Measurements from ENCODE around the gene KCNQ2. TPM values are rescaled to one million over a fixed set of nuclear protein-coding genes. Genes with fewer than 3 reads are reported as not detected.
"Not testable (repeated sequence)": the region's sequence is repeated elsewhere in the genome, so short reads cannot be mapped to it uniquely, and the experiment has no call there.

Gene KCNQ2
- total RNA-seq = not detected

DNA sequence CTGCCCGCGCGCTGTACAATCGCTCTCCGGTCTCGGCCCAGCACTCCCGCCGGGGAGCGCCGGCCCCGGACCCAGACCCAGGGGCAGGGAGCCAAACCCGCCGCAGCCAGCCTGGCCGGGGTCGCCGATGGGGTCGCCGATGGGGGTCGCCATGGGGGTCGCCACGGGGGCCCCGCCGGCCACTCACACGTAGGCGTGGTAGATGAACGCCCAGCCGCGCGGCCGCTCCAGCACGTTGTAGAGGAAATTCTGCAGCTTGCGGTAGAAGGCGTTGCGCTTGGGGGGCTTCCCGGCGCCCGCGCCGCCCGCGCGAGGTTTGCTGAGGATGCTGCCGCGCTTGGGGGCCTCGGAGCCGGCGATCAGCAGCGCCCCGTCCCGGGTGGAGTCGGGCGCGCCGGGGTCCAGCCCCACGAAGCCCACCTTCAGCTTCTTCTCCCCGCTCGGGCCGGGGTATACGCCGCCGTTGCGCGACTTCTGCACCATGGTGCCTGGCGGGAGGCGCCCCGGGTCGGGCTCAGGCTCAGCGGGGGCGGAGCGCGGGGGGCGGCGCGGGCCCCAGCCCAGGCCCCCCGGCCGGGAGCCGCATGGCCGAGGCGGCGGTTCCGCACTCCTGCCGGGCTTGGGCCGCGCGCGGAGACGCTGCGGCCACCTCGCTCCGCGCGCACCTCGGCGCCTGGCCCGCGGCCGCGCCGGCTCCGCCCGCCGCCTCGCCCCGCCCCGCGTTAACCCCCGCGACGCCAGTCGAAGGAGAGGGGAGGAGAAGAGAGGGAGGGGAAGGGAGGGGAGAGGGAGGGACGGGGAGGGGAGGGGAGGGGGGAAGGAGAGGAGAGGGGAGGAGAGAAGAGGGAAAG, at the start of gene KCNQ2:
KCNQ2 (minus strand) TSS at position 675 of the 851 bp plus-strand sequence; CDS start at position 483, 192 bp downstream.
- POLR2A ChIA-PET = no interaction called here
- no peak for DNase-seq
- Mint-ChIP-seq H3K9me3 (no peaks in the 10 kb centered on the region), H3K36me3 (ENCODE audit: low read depth) (no peaks in the 10 kb centered on the region), H3K4me3 (no peak within 1 kb of the TSS), H3K27ac (no peak within 1 kb of the TSS), H3K27me3 (peaks cover 38% of the 10 kb centered on the region), H3K4me1 (no peaks in the 10 kb centered on the region)
- CTCF ChIA-PET = no interaction called here

DNA sequence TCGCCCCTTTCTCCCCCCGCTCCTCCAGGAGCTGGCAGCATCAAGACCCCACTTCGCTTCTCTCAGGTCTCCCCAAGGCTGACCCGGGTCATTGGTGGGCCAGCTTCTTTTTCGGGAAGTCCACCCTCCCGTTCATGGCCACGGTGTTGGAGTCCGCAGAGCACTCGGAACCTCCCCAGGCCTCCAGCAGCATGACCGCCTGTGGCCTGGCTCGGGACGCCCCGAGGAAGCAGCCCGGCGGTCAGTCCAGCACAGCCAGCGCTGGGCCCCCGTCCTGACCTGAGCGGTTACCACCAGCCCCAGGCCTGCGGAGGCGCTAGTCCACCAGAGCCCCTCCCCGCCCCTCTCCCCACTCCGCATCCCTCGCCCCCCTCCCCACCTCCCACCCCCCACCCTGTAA, 49.1 kb upstream of the KCNQ2 start:
- POLR2A ChIA-PET = interaction anchor here (0.6 to 5.1 kb wide), 44 partner anchors 8 to 560 kb away, joined by 3 to 136 read pairs (median 4); partner anchors contain the start of genes ARFGAP1, ARFRP1, DNAJC5 and GMEB2
- Mint-ChIP-seq H3K9me3 (peaks cover 2% of the 10 kb centered on the region), H3K4me1 (peaks cover 10% of the 10 kb centered on the region), H3K36me3 (ENCODE audit: low read depth) (peaks cover 27% of the 10 kb centered on the region), H3K27ac (no peak overlapping the region), H3K4me3 (peak overlapping the region; percentile 79), H3K27me3 (peaks cover 5% of the 10 kb centered on the region)
- DNase-seq = no peak
- CTCF ChIA-PET = interaction anchor here (1.1 to 2.8 kb wide), 5 partner anchors 16 to 459 kb away, joined by 4 to 14 read pairs (median 7); partner anchors contain the start of genes PRPF6 and PTK6

DNA sequence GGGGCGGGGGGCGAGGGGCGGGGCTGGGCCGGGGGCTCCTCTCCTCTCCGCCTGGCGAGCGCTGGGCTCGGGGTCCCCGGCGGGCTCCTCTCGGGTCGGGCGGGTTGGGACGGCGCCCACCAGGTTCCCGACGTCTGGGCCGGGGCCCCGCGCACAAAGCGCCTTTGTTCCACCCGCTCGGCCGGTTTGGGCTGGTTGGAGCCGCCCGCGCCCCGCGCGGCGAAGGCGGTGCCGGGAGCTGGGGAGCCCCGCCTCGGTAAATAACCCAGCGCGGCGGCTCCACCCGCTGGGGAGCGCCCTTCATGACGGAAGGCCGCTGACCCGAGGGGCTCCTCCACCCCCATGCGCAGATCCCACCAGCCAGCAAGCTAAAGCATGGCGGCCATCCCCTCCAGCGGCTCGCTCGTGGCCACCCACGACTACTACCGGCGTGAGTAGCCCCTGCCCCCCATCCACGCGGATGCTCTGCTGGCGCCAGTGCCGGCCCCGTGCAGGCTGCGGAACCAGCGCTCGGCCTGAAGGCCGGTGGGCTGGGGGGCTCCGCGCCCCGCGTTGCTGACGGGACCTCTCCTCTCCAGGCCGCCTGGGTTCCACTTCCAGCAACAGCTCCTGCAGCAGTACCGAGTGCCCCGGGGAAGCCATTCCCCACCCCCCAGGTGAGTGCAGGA, 48.6 kb upstream of the KCNQ2 start:
- ChIA-PET CTCF (interaction anchor here (0.7 to 2.8 kb wide), 7 partner anchors 17 to 518 kb away, joined by 3 to 14 read pairs (median 5); partner anchors contain the start of genes PRPF6 and PTK6), POLR2A (interaction anchor here (0.6 to 5.1 kb wide), 45 partner anchors 9 to 560 kb away, joined by 3 to 136 read pairs (median 4); partner anchors contain the start of genes ARFGAP1, ARFRP1, DNAJC5 and GMEB2)
- DNase-seq = peak; percentile 82
- Mint-ChIP-seq H3K9me3 (peaks cover 2% of the 10 kb centered on the region), H3K36me3 (ENCODE audit: low read depth) (peaks cover 27% of the 10 kb centered on the region), H3K27ac (peak overlapping the region; percentile 25), H3K4me1 (peaks cover 10% of the 10 kb centered on the region), H3K27me3 (peaks cover 5% of the 10 kb centered on the region), H3K4me3 (peak overlapping the region; percentile 79)

DNA sequence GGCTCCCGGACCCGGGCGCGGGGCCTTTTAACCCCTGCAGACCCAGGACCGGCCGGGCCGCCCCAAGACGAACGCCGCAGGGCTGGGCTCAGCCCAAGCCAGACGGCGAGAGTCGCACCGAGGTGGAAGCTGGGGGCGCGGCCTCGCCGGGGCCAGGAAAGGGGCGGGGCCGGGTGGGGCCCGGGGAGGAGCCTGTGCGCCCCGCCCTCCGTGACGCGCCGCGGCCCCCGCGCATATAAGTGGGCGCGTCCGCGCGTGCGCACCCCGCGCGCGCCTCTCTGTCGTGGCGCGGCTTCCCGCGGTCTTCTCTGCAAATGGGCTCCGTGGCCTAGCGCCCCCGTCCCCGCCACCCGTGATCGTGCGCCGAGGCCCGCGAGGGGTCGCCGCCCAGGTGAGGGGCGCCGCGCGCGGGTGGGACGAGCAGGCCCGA, 48.1 kb upstream of the KCNQ2 start, which contains the start of gene PPDPF:
PPDPF (plus strand) TSS at position 262 of the 430 bp plus-strand sequence. CDS start 544 bp downstream, outside the sequence.
- Mint-ChIP-seq H3K4me3 (peak within 1 kb of the TSS; percentile 79), H3K27ac (peak within 1 kb of the TSS; percentile 81), H3K27me3 (peaks cover 9% of the 10 kb centered on the region), H3K9me3 (peaks cover 2% of the 10 kb centered on the region), H3K36me3 (ENCODE audit: low read depth) (peaks cover 27% of the 10 kb centered on the region), H3K4me1 (peaks cover 10% of the 10 kb centered on the region)
- DNase-seq = peak; percentile 89
- ChIA-PET CTCF (interaction anchor here (0.7 to 2.8 kb wide), 7 partner anchors 17 to 518 kb away, joined by 3 to 14 read pairs (median 5); partner anchors contain the start of genes PRPF6 and PTK6), POLR2A (interaction anchor here (0.6 to 5.1 kb wide), 35 partner anchors 9 to 545 kb away, joined by 3 to 136 read pairs (median 5); partner anchors contain the start of genes ARFGAP1, DNAJC5, GMEB2 and HELZ2)

DNA sequence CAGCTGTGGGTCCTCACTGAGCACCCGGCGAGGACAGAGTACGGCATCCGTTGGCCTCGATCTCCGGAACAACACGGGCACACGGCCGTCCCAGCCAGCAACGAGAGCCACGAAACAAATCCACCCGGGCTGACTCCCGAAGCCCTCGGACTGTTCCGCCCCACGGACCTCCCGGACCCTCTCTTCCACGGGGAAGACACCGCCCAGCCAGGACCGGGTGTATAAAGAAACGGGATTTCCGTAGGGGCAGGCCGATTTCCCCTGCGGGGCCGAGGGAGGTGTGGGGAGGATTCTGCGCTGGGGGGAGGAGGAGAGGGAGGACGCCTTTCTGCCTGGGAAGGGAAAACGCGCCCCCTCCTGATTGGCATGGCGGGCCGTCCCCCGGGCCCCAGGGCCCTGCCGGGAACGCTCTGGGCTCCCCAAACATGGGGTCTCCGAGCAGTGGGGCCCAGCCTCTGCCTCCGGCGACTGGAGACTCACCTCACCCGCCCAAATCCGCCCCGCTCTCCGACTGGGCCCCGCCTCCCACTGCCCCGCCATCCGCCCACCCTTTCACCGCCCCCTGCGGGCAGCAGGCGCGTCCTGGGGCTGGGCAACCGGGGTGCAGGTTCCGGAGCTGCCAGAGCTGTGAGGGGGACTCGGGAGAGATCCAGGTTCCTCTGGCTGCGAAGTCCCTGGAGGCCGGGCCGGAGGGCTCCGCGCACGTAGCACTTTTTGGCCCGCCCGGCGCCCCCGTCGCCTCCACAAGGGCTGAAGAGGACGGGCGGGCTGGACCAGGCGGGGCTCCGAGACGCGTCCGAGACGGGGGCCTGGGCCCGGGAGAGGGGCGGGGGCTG, 47.4 kb upstream of the KCNQ2 start:
- peaks cover 15% of the 10 kb centered on the region for H3K27me3 Mint-ChIP-seq
- peak overlapping the region; percentile 58 for H3K27ac Mint-ChIP-seq
- peak overlapping the region; percentile 73 for H3K4me3 Mint-ChIP-seq
- peaks cover 4% of the 10 kb centered on the region for H3K9me3 Mint-ChIP-seq
- H3K4me1 Mint-ChIP-seq = peaks cover 10% of the 10 kb centered on the region
- peaks cover 27% of the 10 kb centered on the region for H3K36me3 Mint-ChIP-seq (ENCODE audit: low read depth)
- CTCF ChIA-PET = interaction anchor here (0.7 to 2.8 kb wide), 5 partner anchors 23 to 519 kb away, joined by 3 to 13 read pairs (median 4); partner anchors contain the start of gene PRPF6
- POLR2A ChIA-PET = interaction anchor here (0.6 to 5.1 kb wide), 27 partner anchors 10 to 546 kb away, joined by 3 to 136 read pairs (median 7); partner anchors contain the start of genes GMEB2, HELZ2, LIME1 and PRPF6
- DNase-seq = peak; percentile 76

DNA sequence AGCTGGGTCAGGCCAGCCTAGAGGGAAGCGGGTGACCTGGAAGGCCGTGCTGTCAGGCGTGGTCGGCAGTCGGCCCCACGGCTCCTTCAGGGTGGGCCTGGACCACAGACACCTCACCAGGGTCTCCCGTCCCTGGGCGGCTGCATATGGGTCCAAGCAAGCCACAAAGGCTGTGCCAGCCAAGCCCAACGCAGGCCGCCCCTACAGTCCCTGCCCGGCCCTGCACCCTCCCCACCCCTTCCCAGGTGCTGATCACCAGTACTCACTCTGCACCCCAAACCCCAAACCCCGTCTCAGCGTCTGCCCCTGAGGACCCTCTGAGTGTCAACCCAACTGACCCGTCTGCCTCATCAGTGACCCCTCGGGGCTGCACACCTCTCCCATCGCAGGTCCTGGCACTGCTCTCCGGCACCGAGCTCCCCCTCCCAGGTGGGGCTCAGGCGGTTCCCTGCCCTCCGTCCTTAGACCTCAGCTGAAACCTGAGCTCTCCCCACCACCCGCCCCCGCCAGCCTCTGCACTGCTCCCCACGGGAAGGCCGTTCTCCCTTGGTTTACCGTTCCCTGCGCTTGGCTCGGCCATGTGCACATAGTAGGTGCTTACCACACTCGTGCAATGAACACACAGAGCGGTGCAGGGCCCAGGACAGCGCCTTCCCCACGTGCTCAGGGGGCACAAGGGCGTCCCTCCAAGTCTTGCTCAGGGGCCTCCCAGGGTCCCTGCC, 46.7 kb upstream of the KCNQ2 start:
- Mint-ChIP-seq H3K36me3 (ENCODE audit: low read depth) (peaks cover 25% of the 10 kb centered on the region), H3K4me1 (peaks cover 7% of the 10 kb centered on the region), H3K4me3 (peak overlapping the region; percentile 73), H3K9me3 (peaks cover 6% of the 10 kb centered on the region), H3K27me3 (peaks cover 19% of the 10 kb centered on the region), H3K27ac (peak overlapping the region; percentile 58)
- ChIA-PET CTCF (interaction anchor here (1.2 to 2.8 kb wide), 2 partner anchors 19 to 22 kb away, joined by 4 to 13 read pairs; partner anchors contain the start of gene PTK6), POLR2A (interaction anchor here (2.7 kb wide), 1 partner anchor 11 kb away, joined by 8 read pairs; no protein-coding TSS in a partner anchor)
- no peak for DNase-seq

DNA sequence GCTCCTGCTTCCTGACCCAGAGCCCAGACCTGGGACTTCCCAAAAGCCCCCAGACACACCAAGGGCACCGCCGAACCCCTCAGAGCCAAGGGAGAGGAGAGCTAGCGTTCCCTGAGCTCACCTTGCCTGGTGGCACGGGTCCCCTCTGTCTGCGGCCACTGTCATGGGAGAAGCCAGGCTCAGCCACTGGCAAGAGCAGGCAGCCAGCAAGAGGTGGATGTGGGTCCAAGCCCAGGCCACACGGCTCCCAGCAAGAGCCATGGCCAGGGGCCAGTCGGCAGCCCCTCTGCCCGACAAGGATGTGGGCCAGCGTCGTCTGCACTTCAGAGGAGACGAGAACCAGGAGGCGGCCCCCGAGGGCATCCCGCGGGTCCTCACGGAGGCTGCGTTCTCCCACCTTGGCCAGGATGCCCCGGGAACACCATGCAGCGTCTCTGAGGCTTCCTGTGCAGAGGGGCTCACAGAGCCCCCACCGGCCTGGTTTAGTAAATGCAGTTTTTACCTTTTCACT, 46.0 kb upstream of the KCNQ2 start:
- CTCF ChIA-PET = interaction anchor here (1.2 kb wide), 1 partner anchor 19 kb away, joined by 4 read pairs; the partner anchor contains the start of gene PTK6
- Mint-ChIP-seq H3K9me3 (peaks cover 6% of the 10 kb centered on the region), H3K4me3 (no peak overlapping the region), H3K4me1 (peaks cover 7% of the 10 kb centered on the region), H3K36me3 (ENCODE audit: low read depth) (peaks cover 19% of the 10 kb centered on the region), H3K27me3 (peaks cover 23% of the 10 kb centered on the region), H3K27ac (no peak overlapping the region)
- no peak for DNase-seq
- POLR2A ChIA-PET = no interaction called here

DNA sequence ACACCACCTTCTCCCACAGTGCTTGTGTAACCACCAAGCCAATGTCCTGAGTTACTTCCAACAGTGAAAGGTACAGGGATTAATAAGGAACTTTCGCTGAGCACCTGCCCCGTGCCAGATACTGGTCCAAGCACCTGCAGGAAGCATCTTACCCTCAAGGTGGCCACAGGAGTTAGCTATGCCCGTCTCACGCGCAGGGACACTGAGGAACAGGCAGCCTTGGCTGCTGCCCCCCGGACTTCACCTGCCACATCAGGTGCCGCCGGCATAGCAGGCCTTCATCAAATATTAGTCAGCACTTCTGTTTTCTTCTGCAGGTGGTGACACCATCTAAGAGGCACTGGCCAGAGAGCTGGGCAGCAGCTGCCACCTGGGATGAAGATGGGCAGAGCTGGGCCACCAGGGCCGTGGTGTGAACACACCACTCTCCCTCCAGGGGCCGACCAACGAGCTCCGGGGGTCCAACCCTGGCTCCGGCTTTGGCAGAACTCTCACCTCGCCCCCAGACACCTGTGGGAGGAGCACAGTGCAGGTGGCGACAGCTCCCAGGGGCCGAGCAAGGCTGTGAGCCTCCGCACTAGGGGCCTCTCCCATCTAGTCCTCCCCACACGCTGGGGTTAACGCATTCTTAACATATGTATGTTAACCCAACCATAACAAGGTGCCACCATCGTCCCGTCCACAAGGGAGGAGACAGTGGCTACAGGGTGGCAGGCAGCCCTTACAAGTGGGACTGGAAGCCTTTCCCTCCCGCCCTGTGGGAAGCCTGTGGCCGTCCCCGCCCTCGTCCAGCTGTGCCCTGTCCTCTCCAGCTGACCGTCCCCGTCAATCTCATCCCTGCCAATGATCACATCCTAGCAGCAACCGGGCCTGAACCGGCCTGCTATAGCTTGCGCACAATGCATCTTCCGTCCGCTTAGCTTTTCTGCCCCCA, 45.2 kb upstream of the KCNQ2 start:
- H3K36me3 Mint-ChIP-seq (ENCODE audit: low read depth) = peaks cover 11% of the 10 kb centered on the region
- no peak overlapping the region for H3K4me3 Mint-ChIP-seq
- ChIA-PET POLR2A (no interaction called here), CTCF (interaction anchor here (1.2 kb wide), 1 partner anchor 20 kb away, joined by 4 read pairs; the partner anchor contains the start of gene PTK6)
- DNase-seq = no peak
- H3K4me1 Mint-ChIP-seq = peaks cover 6% of the 10 kb centered on the region
- no peak overlapping the region for H3K27ac Mint-ChIP-seq
- peaks cover 30% of the 10 kb centered on the region for H3K27me3 Mint-ChIP-seq
- peaks cover 6% of the 10 kb centered on the region for H3K9me3 Mint-ChIP-seq

DNA sequence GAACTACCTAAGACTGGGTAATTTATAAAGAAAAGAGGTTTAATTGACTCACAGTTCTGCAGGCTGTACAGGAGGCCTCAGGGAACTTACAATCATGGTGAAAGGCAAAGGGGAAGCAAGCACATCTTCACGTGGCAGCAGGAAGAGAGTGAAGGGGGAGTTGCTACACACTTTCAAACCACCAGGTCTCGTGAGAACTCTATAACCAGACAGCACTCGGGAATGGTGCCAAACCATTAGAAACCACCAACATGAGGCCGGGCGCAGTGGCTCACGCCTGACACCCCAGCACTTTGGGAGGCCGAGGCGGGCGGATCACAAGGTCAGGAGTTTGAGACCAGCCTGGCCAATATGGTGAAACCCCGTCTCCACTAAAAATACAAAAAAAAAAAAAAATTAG, 42.1 kb upstream of the KCNQ2 start:
- H3K9me3 Mint-ChIP-seq; H3K36me3 Mint-ChIP-seq (ENCODE audit: low read depth); CTCF ChIA-PET; H3K4me1 Mint-ChIP-seq; H3K4me3 Mint-ChIP-seq; POLR2A ChIA-PET; H3K27ac Mint-ChIP-seq; DNase-seq: not testable (repeated sequence)
- peaks cover 47% of the 10 kb centered on the region for H3K27me3 Mint-ChIP-seq

DNA sequence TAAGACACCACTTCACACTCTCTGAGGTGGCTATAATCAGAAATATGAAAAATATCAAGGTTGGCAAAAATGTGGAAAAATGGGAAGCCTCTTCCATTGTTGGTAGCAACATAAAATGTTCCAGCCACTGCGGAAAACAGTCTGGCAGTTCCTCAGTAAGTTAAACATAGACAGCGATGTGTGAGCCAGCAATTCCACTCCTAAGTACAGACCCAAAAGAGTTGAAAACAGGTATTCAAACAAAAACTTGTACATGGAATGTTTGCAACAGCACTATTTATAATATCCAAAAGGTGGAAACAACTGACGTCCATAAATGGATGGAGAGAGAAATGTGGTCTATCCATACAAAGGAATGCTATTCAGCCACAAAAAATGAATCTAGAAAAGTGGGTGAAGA, 40.8 kb upstream of the KCNQ2 start:
- peaks cover 3% of the 10 kb centered on the region for H3K36me3 Mint-ChIP-seq (ENCODE audit: low read depth)
- H3K4me1 Mint-ChIP-seq = peaks cover 3% of the 10 kb centered on the region
- H3K27me3 Mint-ChIP-seq = peaks cover 54% of the 10 kb centered on the region
- POLR2A ChIA-PET = no interaction called here
- H3K4me3 Mint-ChIP-seq = no peak overlapping the region
- no peak overlapping the region for H3K27ac Mint-ChIP-seq
- DNase-seq = no peak
- CTCF ChIA-PET = no interaction called here
- peaks cover 4% of the 10 kb centered on the region for H3K9me3 Mint-ChIP-seq
